IMR-90 (cell line): ENCODE results near the gene RAD51B. TPM values are rescaled to one million over a fixed set of nuclear protein-coding genes. Genes with fewer than 3 reads are reported as not detected.

ENCODE experiments used
- ATAC-seq: fragments of 200-7000 bp; cut with Tn5 transposase; 2 replicates; pipeline ENCODE4 v1.9.1; 2020; ENCODE audit warnings: low read depth, mild to moderate bottlenecking, moderate library complexity
- BruUV-seq: library from RNA; stranded (reverse); fragments of 400-500 nt; replicated peaks from 2 replicates; lab custom pipeline; 2021; lab: Mats Ljungman, UMichigan
- CTCF ChIA-PET: fragments of 300-600 bp; formaldehyde crosslinking; extraction: SDS; loops from one replicate; lab custom pipeline; 2021; ENCODE audit warnings: antibody characterized with exemption; lab: Yijun Ruan, JAX
- POLR2A ChIA-PET: fragments of 300-600 bp; sonication (Branson Sonifier 250); formaldehyde crosslinking; loops from one replicate; lab custom pipeline; 2022; ENCODE audit warnings: antibody characterized with exemption; ENCODE audit not compliant: unreplicated experiment; lab: Charles Lee
- DNase-seq: peaks from one replicate; pipeline ENCODE4 v3.0.0; 2013
- H2AFZ ChIP-seq: replicated peaks from 2 replicates; pipeline ENCODE3; 2013; ENCODE audit warnings: low read length, mild to moderate bottlenecking; ENCODE audit not compliant: poor library complexity
- H2AK5ac ChIP-seq: 2 replicates; pipeline ENCODE4 v1.6.1; 2013; ENCODE audit warnings: low read depth, low read length, inconsistent platforms
- H2AK9ac ChIP-seq: replicated peaks from 2 replicates; pipeline ENCODE3; 2013; ENCODE audit warnings: mild to moderate bottlenecking, low read depth, low read length, moderate library complexity; ENCODE audit not compliant: poor library complexity
- H2BK120ac ChIP-seq: 2 replicates; pipeline ENCODE4 v1.6.1; 2013; ENCODE audit warnings: low read depth, low read length, inconsistent platforms
- H2BK15ac ChIP-seq: 3 replicates; pipeline ENCODE4 v1.6.1; 2013; ENCODE audit warnings: low read depth, low read length, inconsistent platforms
- H2BK20ac ChIP-seq: 2 replicates; pipeline ENCODE4 v1.6.1; 2013; ENCODE audit warnings: low read depth, mild to moderate bottlenecking, inconsistent platforms, low read length, moderate library complexity
- H2BK5ac ChIP-seq: 2 replicates; pipeline ENCODE4 v1.6.1; 2013; ENCODE audit warnings: mild to moderate bottlenecking, low read depth, low read length, inconsistent platforms; ENCODE audit not compliant: poor library complexity, severe bottlenecking
- H3K14ac ChIP-seq: replicated peaks from 2 replicates; pipeline ENCODE4 v1.6.1; 2013; ENCODE audit warnings: low read depth, low read length, inconsistent platforms
- H3K18ac ChIP-seq: 2 replicates; pipeline ENCODE4 v1.6.1; 2013; ENCODE audit warnings: low read depth, low read length, control low read depth
- H3K23ac ChIP-seq: 2 replicates; pipeline ENCODE4 v1.6.1; 2013; ENCODE audit warnings: low read depth, low read length, inconsistent platforms
- H3K27ac ChIP-seq: 2 replicates; pipeline ENCODE4 v1.5.1; 2013; ENCODE audit warnings: mild to moderate bottlenecking, control low read depth, low read length; ENCODE audit not compliant: insufficient read depth
- H3K27me3 ChIP-seq: 2 replicates; pipeline ENCODE4 v1.6.1; 2013; ENCODE audit warnings: low read length; ENCODE audit not compliant: control insufficient read depth, insufficient read depth
- H3K36me3 ChIP-seq: 2 replicates; pipeline ENCODE4 v1.6.1; 2013; ENCODE audit warnings: low read length, mixed read lengths; ENCODE audit not compliant: control insufficient read depth, insufficient read depth
- H3K4ac ChIP-seq: 2 replicates; pipeline ENCODE4 v1.6.1; 2013; ENCODE audit warnings: low read depth, low read length, inconsistent platforms
- H3K4me1 ChIP-seq: 2 replicates; pipeline ENCODE4 v1.6.1; 2013; ENCODE audit warnings: low read length, mixed read lengths; ENCODE audit not compliant: control insufficient read depth, insufficient read depth
- H3K4me2 ChIP-seq: 2 replicates; pipeline ENCODE4 v1.6.1; 2013; ENCODE audit warnings: low read depth, mild to moderate bottlenecking, control low read depth, low read length, moderate library complexity
- H3K4me3 ChIP-seq: 2 replicates; pipeline ENCODE4 v1.5.1; 2013; ENCODE audit warnings: low read depth, mild to moderate bottlenecking, control low read depth, low read length, moderate library complexity; ENCODE audit not compliant: insufficient read depth
- H3K56ac ChIP-seq: 2 replicates; pipeline ENCODE4 v1.6.1; 2013; ENCODE audit warnings: low read length, inconsistent platforms; ENCODE audit not compliant: insufficient read depth; ENCODE audit errors: extremely low read depth
- H3K79me1 ChIP-seq, 2 experiments: 2 replicates each; pipeline ENCODE4 v1.6.1; 2013; ENCODE audit warnings: low read length in 2 of 2, inconsistent platforms in 1 of 2, low read depth in 1 of 2
- H3K9ac ChIP-seq: 2 replicates; pipeline ENCODE4 v1.6.1; 2013; ENCODE audit warnings: low read depth, low read length, control low read depth
- H3K9me1 ChIP-seq: 2 replicates; pipeline ENCODE4 v1.6.1; 2013; ENCODE audit warnings: low read length, inconsistent platforms; ENCODE audit not compliant: insufficient read depth
- H3K9me3 ChIP-seq: 2 replicates; pipeline ENCODE4 v1.6.1; 2013; ENCODE audit warnings: low read length; ENCODE audit not compliant: control insufficient read depth, insufficient read depth
- H4K20me1 ChIP-seq: 2 replicates; pipeline ENCODE4 v1.6.1; 2013; ENCODE audit warnings: low read length, inconsistent platforms; ENCODE audit not compliant: insufficient read depth
- H4K5ac ChIP-seq: 2 replicates; pipeline ENCODE4 v1.6.1; 2013; ENCODE audit warnings: mild to moderate bottlenecking, low read depth, low read length, control low read depth
- H4K8ac ChIP-seq, 2 experiments: 2 replicates each; pipeline ENCODE4 v1.6.1; 2013; ENCODE audit warnings: low read depth in 2 of 2, low read length in 2 of 2, control low read depth in 1 of 2, inconsistent platforms in 1 of 2
- H4K91ac ChIP-seq: 2 replicates; pipeline ENCODE4 v1.6.1; 2013; ENCODE audit warnings: low read depth, low read length, inconsistent platforms; ENCODE audit not compliant: insufficient read depth
- BHLHE40 ChIP-seq: fragments of 150-350 bp; IDR thresholded peaks from 2 replicates; pipeline ENCODE4 v1.6.1; 2016; ENCODE audit warnings: mild to moderate bottlenecking, low read depth, low read length
- CEBPB ChIP-seq: IDR thresholded peaks from 2 replicates; pipeline ENCODE4 v1.6.1; 2012; ENCODE audit warnings: low read depth, low read length, improper control_type of control experiment
- CHD1 ChIP-seq: IDR thresholded peaks from 2 replicates; pipeline ENCODE4 v1.6.1; 2012; ENCODE audit warnings: low read depth, low read length, improper control_type of control experiment
- CTCF ChIP-seq: conservative IDR thresholded peaks from 2 replicates; pipeline ENCODE4 v1.5.1; 2012; ENCODE audit warnings: mild to moderate bottlenecking, low read depth, low read length, improper control_type of control experiment
- ELK1 ChIP-seq: fragments of 150-350 bp; IDR thresholded peaks from 2 replicates; pipeline ENCODE4 v1.6.1; 2016; ENCODE audit warnings: low read depth, mild to moderate bottlenecking, low read length, moderate library complexity, borderline replicate concordance
- FOS ChIP-seq: fragments of 150-350 bp; IDR thresholded peaks from 2 replicates; pipeline ENCODE4 v1.6.1; 2016; ENCODE audit warnings: low read depth, low read length
- MAFK ChIP-seq: IDR thresholded peaks from 2 replicates; pipeline ENCODE4 v1.6.1; 2012; ENCODE audit warnings: low read depth, low read length, improper control_type of control experiment
- MAZ ChIP-seq: IDR thresholded peaks from 2 replicates; pipeline ENCODE4 v1.6.1; 2012; ENCODE audit warnings: low read depth, mild to moderate bottlenecking, low read length, improper control_type of control experiment, moderate library complexity, borderline replicate concordance
- MXI1 ChIP-seq: IDR thresholded peaks from 2 replicates; pipeline ENCODE4 v1.6.1; 2012; ENCODE audit warnings: low read depth, mild to moderate bottlenecking, low read length, moderate library complexity, borderline replicate concordance
- NFE2L2 ChIP-seq: fragments of 150-350 bp; IDR thresholded peaks from 2 replicates; pipeline ENCODE4 v1.6.1; 2016; ENCODE audit warnings: low read depth, mild to moderate bottlenecking, low read length
- POLR2A ChIP-seq: IDR thresholded peaks from 2 replicates; pipeline ENCODE4 v1.6.1; 2012; ENCODE audit warnings: mild to moderate bottlenecking, low read depth, low read length
- RAD21 ChIP-seq: IDR thresholded peaks from 2 replicates; pipeline ENCODE4 v1.6.1; 2012; ENCODE audit warnings: low read length, improper control_type of control experiment
- RCOR1 ChIP-seq: IDR thresholded peaks from 2 replicates; pipeline ENCODE4 v1.6.1; 2012; ENCODE audit warnings: mild to moderate bottlenecking, low read length, improper control_type of control experiment; ENCODE audit not compliant: insufficient replicate concordance
- RFX5 ChIP-seq: IDR thresholded peaks from 2 replicates; pipeline ENCODE4 v1.8.0; 2012; ENCODE audit warnings: low read depth, mild to moderate bottlenecking, low read length, moderate library complexity
- SMC3 ChIP-seq: fragments of 150-350 bp; IDR thresholded peaks from 2 replicates; pipeline ENCODE4 v1.6.1; 2016; ENCODE audit warnings: low read depth, mild to moderate bottlenecking, antibody characterized with exemption, low read length, moderate library complexity
- USF2 ChIP-seq: fragments of 150-350 bp; IDR thresholded peaks from 2 replicates; pipeline ENCODE4 v1.6.1; 2017; ENCODE audit warnings: mild to moderate bottlenecking, antibody characterized with exemption, low read length, low read depth
- WGBS, 2 experiments: methylation state at CpG; one replicate each; pipeline versions ENCODE4 v1.1.5 to v1.1.7; 2013; ENCODE audit warnings: missing lambda C conversion rate in 2 of 2; ENCODE audit not compliant: insufficient read length in 1 of 2; ENCODE audit errors: extremely low coverage in 2 of 2; 5-methylcytosine and 5-hydroxymethylcytosine counted together
- dilution Hi-C: fragments of 300-500 bp; cut with HindIII; formaldehyde crosslinking; loops from one replicate; pipeline ENCODE4 v1.14.3; 2018; ENCODE audit warnings: low sequenced_read_pairs; ENCODE audit not compliant: unreplicated experiment
- in situ Hi-C: fragments of 300-500 bp; cut with MboI; formaldehyde crosslinking; loops from 3 replicates; pipeline ENCODE4 v1.14.3; 2019; ENCODE audit warnings: low sequenced_read_pairs, inconsistent platforms, mixed read lengths
- intact Hi-C: fragments of 100-400 bp; cut with micrococcal nuclease; formaldehyde crosslinking; loops from 2 replicates; pipeline ENCODE4 v1.10.0; 2022
- polyA plus RNA-seq, 3 experiments: library from polyadenylated mRNA; depleted of rRNA; stranded (reverse); fragments of >200 nt; gene quantifications; 2 replicates each; pipeline ENCODE4 v1.2.3, GENCODE V29; 2012; ENCODE audit warnings: low replicate concordance in 1 of 3
- total RNA-seq: library from RNA; depleted of rRNA; stranded (reverse); fragments of >200 nt; gene quantifications from 2 replicates; pipeline ENCODE4 v1.2.3, GENCODE V29; 2012

Gene RAD51B
- total and polyA plus RNA-seq, 2 of the 4 experiments (the other 2 are of a cell fraction): 5.1 to 18.8 TPM

- Histone ChIP-seq H4K20me1 (no peaks in the 10 kb centered on the region), H3K27ac (no peak overlapping the region), H3K4me1 (peaks cover 5% of the 10 kb centered on the region), H4K8ac (no peak overlapping the region), H3K56ac (no peak overlapping the region), H3K4me3 (no peak overlapping the region), H2AK9ac (no peak overlapping the region), H3K36me3 (no peaks in the 10 kb centered on the region), H3K27me3 (no peaks in the 10 kb centered on the region), H3K4ac (no peak overlapping the region), H2BK5ac (no peak overlapping the region), H4K5ac (no peak overlapping the region), H3K18ac (no peak overlapping the region), H3K23ac (no peak overlapping the region), H3K9me3 (no peaks in the 10 kb centered on the region), H2BK20ac (no peak overlapping the region), H2BK120ac (no peak overlapping the region), H3K14ac (no peak overlapping the region), H3K9me1 (0 out of 2 replicates have a peak, but pooled peaks cover 3% of the 10 kb centered on the region), H3K4me2 (no peak overlapping the region), H2BK15ac (no peak overlapping the region), H4K91ac (no peak overlapping the region), H3K9ac (no peak overlapping the region), H3K79me1 (no peaks in the 10 kb centered on the region), H2AFZ (no peak overlapping the region), H2AK5ac (no peak overlapping the region)
- CTCF ChIA-PET: no interaction called here
- in situ Hi-C loops: no loop called here
- TF ChIP-seq MXI1: no peak
- TF ChIP-seq POLR2A: no peak
- TF ChIP-seq RAD21: no peak
- no peak for TF ChIP-seq FOS
- no peak for TF ChIP-seq RCOR1
- TF ChIP-seq NFE2L2: no peak
- TF ChIP-seq RFX5: no peak
- TF ChIP-seq BHLHE40: no peak
- TF ChIP-seq MAZ: no peak
- no peak for TF ChIP-seq ELK1
- no peak for TF ChIP-seq MAFK
- no peak for TF ChIP-seq CHD1
- TF ChIP-seq USF2: no peak
- TF ChIP-seq SMC3: no peak
- no peak for TF ChIP-seq CTCF
- no peak for TF ChIP-seq CEBPB
- dilution Hi-C loops: no loop called here
- DNase-seq (no peak), ATAC-seq (no peak)
- intact Hi-C loops: no loop called here
- no TSS peak for BruUV-seq
- POLR2A ChIA-PET: no interaction called here
- no CpG with 5 or more reads among the region's 2 CpGs for WGBS, 2 experiments
Observed at GRCh38 chr14:68373124-68373646, 553.6 kb downstream of the RAD51B start.
